Adrenal gland (tissue), 5 donors: ENCODE measurements around the gene PEPD.

ENCODE experiments used
- POLR2A ChIP-seq, 2 donors: fragments of 450-650 bp; IDR thresholded peaks; one replicate each; pipeline ENCODE4 v1.6.1; 2017; ENCODE audit warnings: antibody characterized with exemption in 2 of 2, mild to moderate bottlenecking in 2 of 2, moderate library complexity in 1 of 2
- TF ChIP-seq, protein P1 (sequence below), 6 experiments: fragments of 450-650 bp in 4 of 6; fragments of 200-600 bp in 2 of 6; sonication (generic) in 1 of 6; IDR thresholded peaks; 1 replicate in 5 of 6; 2 replicates in 1 of 6; pipeline versions ENCODE4 v1.5.1 to v1.8.0; 2016 to 2021; ENCODE audit warnings: antibody characterized with exemption in 6 of 6, mild to moderate bottlenecking in 2 of 6, moderate library complexity in 1 of 6
- donor health status: DM: no; HTN: no; CAD: no.

DNA sequence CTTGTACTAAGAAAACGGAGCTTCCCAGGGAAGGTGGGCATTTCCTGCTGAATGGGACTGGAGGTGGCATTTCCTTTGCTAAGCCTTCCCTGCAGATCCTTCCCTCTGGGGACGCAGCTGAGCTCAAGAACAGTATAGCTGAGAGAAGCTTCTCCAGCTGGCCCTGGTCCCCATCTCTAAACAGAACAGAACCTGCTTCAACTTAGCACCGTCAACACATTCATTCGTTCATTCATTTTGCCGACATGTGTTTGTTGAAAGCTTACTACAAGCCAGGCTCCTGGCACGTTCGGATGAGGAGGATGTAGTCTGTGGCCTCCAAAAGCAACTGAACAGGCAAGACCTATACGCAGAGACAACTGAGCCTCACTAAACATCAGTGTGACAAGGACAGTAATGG lies 36.6 kb upstream of the PEPD start:
- TF ChIP-seq, protein P1, sequence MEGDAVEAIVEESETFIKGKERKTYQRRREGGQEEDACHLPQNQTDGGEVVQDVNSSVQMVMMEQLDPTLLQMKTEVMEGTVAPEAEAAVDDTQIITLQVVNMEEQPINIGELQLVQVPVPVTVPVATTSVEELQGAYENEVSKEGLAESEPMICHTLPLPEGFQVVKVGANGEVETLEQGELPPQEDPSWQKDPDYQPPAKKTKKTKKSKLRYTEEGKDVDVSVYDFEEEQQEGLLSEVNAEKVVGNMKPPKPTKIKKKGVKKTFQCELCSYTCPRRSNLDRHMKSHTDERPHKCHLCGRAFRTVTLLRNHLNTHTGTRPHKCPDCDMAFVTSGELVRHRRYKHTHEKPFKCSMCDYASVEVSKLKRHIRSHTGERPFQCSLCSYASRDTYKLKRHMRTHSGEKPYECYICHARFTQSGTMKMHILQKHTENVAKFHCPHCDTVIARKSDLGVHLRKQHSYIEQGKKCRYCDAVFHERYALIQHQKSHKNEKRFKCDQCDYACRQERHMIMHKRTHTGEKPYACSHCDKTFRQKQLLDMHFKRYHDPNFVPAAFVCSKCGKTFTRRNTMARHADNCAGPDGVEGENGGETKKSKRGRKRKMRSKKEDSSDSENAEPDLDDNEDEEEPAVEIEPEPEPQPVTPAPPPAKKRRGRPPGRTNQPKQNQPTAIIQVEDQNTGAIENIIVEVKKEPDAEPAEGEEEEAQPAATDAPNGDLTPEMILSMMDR (IDR thresholded peaks at IDR 0.05): no peak
- TF ChIP-seq POLR2A (IDR thresholded peaks at IDR 0.05): no peak
